GM04504 (cell line): ENCODE data around the gene TADA2A.

Source experiments
- DNase-seq: peaks from one replicate; pipeline ENCODE4 v3.0.0-alpha.2; 2012; ENCODE audit warnings: low read depth

The TADA2A gene

DNA sequence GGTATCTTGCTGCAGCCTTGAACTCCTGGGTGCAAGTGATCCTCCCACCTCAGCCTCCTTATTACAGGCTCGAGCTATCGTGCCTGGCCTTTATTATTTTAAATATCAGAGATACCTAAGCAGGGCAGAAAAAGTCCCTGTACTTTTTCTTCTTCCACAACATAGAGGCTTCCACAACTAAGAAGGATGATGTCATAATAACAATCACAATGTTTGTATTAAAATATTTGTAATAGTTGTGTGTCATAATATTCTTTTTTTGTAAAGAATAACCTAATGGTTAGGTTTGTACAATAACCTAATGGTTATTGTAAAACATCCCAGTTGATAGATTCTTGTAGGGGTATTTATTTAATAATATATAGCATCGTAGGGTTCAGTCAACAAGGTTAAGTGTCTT, 56.4 kb downstream of the TADA2A start:
- DNase-seq: no peak

DNA sequence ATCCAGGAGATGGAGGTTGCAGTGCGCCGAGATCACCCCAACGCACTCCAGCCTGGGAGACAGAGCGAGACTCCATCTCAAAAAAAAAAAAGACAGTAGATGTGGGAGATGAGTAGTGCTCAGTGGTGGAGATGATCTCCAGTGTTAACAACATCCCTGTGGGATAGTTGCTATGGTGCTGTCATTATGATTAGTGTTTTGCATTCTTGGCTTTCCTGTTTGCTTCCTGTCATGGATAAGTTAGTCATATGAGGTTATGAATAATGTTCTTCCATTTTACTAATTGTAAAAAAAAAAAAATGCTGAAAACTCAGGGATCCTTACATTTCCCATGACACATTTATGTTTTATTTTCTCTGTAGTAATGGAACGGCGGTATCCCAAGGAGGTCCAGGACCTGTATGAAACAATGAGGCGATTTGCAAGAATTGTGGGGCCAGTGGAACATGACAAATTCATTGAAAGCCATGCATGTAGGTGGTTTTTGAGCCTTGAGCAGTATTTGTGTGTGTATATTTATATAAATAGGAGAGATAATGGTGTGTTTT, 58.5 kb downstream of the TADA2A start:
- peak; percentile 68 for DNase-seq

DNA sequence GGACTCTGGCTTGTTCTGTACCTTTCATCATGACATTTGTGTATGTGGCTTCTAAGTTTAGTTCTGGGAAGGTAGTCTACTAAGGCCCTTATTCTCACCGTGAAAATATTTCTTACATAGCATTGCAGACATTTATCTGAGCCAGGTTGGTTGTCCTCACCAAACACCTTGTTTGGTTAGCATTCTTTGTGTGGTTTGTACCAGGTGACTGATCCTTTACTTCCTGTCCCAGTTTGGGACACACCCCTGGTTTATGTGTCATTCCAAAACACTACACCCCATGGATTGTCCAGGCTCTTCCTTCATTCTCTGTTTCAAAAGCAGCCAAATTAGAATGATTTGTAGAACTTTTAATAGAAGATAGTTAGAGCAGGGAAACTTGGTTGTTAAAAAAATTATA, 59.8 kb downstream of the TADA2A start:
- no peak for DNase-seq

DNA sequence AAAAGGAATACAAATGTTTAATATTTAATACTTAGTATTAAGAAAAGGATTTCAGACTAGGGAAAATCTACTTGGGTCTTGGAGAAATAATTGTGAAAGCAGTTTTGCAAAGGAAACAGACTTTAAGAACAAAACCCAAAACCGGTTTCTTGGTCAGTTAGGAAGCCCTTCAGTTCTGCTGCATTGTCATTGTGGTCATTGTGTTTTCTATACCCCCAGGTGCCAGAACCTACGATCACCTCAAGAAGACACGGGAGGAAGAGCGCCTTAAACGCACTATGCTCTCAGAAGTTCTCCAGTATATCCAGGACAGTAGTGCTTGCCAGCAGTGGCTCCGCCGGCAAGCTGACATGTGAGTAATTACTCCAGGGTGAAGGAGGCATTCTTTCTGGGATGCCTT, 63.5 kb downstream of the TADA2A start:
- no peak for DNase-seq

DNA sequence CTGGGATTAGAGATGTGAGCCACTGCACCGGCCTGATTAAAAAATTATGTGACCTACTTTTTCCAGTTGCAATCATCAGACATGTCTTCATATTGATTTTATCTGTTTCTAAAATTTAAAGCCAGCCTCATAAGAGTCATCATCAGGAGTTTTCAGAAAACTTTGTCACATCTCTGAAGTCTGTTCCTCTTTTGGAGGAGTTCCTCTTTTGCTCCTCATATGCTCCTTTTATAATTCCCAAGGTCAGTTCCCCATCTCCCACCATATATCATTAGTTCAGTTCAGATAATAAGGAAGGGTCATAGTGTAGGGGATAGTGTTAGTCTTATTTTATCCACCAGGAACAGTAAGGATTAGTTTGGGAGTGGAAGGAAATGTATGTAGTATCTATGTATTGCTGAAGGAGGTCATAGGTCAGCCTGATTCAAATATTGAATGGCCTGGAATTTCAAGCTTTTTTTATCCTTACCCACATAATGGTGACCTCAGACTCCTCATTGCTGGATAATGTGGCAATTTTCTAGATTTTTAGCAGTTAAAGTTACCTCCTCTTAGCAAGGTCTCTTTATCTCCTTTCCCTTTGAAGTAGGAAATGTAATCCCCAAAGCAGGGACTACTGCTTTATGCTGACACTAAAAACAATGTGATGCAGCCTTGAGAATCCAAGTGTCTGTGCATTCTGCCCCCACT, 69.2 kb downstream of the TADA2A start:
- DNase-seq: no peak

DNA sequence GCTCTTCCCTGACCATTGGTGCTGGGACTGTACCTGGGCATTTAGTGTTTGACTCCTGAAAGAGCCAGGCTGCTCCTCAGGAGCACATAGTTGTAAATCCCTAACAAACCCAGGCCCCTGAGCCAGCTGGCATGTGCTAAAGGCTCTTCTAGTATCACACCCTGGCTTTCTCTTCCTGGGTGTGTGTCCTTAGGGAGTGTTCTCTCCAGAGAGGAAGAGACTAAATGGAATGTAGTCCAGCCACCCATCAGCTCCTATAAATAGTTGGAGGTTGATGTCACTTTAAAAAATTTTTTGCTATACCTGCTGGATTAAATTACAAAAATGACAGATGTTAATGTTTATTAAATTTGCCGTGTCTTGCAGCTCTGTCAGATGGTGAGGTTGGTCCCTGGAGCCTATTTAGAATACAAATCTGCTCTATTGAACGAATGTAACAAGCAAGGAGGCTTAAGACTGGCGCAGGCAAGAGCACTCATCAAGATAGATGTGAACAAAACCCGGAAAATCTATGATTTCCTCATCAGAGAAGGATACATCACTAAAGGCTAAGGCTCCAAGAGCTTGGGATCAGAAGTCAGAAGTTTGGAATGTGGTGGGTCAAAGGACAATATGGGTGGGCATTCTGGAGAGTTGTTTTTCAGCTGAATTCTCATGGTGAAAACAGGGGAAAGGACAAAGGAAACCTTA, 69.9 kb downstream of the TADA2A start:
- DNase-seq: no peak

DNA sequence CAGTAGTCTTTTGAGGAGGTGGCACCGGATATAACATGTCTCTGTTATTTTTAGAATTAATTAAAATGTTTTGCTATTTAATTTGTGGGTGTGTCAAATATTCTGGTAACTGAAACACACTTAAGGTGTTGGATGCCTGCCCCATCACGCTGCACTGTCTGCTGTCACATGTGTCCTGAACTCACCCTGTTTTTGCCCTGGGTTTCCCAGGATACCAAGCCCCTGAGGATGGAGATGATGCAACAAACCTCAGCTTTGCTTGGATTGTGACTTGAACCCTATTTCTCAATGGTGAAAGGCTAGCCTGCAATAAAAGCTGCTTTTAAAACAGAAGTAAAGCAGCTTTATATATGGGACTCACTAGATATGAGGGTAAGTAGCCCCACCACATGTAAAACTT, 71.5 kb downstream of the TADA2A start:
- DNase-seq: peak; percentile 87

DNA sequence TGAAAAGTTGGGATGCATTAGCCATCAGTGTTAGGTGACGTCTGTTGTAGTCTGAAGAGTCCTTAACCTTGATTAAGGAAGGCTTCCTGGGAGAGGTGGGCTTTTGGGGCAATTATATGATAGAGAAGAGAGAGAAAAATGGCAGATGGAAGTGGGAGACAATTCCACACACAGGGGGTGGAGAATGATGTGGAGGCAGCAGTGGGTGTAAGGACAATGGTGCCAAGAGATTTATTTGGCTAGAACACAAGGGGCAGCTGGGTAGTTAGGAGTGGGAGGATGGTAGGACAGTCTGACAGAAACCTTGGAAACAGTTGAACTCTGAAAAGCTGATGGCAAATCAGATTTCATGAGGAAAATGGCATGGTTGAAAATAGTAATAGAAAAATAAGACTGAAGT, 72.3 kb downstream of the TADA2A start:
- no peak for DNase-seq

DNA sequence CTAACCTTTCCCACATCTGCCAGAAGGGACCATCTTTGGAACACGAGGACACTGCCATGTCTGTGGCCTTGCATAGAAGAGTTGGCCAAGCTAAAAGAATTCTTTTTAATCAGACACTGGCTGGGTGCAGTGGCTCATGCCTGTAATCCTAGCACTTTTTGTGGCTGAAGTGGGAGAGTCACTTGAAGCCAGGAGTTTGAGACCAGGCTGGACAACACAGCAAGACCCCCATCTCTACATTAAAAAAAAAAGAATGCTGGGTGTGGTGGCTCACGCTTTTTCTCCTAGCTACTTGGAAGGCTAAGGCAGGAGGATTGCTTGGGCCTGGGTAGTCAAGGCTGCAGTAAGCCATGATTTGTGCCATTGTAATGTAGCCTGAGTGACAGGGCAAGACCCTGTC, 73.7 kb downstream of the TADA2A start:
- no peak for DNase-seq

DNA sequence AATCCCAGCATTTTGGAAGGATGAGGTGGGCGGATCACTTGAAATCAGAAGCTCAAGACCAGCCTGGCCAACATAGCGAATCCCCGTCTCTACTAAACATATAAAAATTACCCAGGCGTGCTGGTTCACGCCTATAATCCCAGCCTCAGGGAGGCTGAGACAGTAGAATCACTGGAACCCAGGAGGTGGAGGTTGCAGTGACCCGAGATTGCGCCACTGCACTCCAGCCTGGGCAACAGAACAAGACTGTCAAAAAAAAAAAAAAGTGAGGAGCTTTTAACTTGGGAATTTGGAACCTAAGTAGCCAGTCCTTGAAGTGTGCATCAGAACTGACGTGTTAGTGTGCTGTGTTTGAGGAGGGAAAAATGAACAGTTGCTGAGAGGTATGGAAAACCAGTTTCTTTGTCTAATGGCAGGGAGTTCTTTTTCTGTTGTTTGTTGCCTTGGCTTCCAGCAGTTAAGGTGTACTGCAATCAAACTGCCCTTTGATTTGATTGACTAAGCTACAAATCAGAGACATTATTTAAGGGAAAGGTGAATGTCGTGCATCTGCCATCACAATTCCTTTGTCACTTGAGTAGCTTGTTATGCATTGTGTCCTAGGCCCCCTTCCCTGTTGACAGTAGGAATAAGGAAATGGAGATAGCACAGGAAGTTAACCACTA, 74.4 kb downstream of the TADA2A start:
- DNase-seq: no peak

DNA sequence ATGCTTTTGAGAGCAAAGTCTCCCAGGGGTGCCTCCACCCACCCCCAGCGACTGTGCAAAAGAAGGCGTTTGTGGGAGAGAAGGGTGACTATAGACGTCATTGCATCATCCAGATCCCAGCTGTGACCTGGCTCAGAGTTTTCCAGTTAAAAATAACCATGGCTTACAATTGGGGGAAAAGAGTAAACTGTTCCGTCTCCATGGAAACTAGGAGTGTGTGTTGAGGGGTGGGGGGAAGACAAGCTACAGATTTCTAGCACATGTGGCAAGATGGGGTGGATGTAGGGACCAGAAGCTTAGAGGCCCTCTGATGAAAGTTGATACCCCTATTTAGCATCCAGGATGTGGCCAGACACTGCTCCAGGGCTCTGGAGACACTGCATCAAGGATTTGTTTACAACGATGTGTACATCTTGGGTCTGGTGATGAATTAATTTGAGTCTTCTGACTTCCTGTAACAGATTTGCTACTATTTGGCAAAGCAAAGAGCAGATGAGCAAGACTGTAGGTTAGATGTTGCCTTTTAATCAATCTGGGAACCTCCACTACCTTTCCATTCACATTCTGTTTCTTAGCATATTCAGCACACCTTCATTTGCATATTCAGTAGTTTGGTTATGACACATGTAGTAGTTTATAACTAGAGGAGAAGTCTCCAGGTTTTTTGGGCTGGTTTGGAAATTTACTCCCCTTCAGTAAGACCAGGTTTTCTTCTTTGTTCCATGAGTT, 76.8 kb downstream of the TADA2A start:
- peak; percentile 87 for DNase-seq

DNA sequence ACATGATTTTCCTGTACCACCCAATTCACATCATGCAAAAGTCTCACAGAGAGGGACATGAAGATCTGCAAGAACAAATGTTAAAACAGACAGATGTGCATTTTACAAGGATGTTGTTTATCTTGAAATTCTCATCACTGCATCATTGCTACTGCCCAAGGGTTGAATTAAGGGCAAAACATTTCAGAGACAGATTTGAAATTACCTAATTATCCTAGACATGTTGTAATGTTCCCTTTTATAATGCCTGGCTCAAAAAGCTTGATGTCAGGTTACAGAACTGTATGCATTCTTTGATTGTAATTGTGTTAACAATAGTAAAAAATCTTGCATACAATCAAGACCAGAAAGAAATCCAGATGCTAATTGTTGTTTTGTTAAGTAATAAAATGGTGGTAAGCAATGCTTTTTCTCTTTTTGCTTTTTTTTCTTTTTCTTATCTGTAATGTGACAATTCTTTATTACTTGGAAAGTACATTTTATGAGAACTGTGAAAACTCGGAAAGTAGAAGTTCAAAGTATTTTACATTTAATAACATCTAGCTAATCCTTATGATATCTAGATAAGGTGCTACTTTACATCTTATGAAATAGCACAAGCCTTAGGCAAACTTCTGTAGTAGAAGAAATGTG, 79.4 kb downstream of the TADA2A start:
- no peak for DNase-seq

DNA sequence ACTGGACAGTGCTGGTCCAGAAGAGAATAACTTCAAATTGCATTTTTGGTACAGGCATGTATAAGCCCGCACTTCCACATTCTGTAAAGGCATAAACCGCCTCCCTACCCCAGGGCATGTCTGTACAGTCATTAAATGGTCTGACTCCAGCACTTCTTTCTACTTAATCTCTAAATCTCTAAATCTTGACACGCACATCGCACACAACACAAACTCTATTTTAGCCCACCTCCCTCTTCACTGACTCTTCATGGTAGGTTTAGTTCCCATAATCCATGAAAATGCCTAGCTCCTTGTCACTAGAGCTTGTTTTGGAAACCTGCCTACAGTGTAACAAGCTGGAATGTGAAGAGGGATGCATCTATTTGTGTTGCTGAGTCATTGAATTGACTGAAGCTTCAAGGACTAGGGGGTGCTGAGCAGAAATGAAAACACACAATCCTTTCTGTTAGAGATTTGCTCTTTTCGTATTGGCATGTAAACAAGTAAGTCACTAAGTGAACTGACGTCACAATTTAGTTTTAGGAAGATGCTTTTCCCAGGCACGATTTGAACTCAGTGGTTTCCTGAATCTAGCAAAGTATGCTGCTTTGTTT, 81.4 kb downstream of the TADA2A start:
- DNase-seq: peak; percentile 92

DNA sequence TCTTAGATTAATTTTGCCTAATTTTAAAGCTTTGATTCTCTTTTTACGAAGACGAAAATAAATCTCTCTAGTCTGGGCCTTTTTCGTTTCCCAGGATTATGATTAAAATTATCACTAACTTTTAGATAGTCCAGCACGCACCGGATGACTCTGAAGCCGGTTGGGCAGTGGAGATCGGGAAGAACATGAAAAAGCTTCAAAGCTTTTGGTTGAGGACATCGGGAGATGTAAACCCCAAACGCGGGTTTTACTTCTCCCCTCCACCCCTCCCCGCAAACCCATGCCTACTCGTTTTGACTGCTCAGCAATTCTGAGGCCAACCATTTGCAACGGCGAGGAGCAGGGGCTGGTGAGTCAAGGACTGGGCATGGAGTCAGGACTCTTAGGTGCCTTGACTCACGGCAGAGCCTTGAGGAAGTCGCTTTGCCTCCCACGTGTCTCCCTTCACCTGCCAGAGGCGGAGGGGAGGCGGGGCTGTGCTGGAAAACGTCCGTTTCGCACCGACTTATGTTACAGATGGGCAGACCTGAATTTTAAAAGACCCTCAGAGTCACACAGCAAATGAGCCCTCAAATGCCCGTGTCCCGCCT, 82.0 kb downstream of the TADA2A start:
- peak; percentile 92 for DNase-seq

DNA sequence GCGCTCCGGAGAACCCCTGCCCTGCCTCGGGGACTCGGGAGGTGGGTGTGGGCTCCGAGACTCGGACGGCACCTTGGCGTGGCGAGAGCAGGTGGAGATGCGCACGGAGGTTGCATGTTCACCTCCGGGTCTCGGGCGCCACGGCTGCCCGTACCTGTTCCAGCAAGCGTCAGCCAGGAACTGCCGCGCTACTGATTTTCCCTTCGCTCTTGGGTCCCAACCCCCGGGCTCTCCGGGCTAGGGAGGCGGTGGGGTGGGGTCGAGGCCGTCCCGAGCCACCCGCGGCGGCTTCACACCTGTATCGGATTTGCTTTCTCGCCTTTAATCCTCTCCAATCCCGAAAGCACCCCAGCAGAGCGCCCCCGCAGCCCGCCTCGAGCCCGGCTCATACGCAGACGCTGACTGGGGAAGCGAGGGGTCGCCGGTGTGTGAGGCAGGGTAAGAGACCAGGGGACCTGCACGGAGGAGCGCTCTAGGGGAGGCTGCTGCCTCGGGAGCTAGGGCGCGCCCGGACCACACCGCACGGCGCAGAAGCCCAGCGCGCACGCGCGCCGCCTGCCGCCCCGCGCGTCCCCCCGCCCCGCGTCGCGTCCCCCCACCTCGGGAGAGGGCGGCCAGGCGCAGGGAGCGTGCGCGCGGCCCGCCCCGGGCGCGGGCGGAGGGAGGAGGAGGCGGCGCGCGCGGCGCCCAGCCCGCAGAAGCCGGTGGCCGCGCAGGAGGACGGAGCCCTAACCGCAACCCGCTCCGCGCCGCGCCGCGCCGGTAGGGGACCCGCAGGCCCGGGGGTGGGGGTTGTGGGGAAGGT, 82.7 kb downstream of the TADA2A start, which contains the start of gene DUSP14:
DUSP14 (plus strand) TSS at position 695 of the 805 bp plus-strand sequence. CDS start 22,382 bp downstream, outside the sequence.
- DNase-seq: peak; percentile 73

DNA sequence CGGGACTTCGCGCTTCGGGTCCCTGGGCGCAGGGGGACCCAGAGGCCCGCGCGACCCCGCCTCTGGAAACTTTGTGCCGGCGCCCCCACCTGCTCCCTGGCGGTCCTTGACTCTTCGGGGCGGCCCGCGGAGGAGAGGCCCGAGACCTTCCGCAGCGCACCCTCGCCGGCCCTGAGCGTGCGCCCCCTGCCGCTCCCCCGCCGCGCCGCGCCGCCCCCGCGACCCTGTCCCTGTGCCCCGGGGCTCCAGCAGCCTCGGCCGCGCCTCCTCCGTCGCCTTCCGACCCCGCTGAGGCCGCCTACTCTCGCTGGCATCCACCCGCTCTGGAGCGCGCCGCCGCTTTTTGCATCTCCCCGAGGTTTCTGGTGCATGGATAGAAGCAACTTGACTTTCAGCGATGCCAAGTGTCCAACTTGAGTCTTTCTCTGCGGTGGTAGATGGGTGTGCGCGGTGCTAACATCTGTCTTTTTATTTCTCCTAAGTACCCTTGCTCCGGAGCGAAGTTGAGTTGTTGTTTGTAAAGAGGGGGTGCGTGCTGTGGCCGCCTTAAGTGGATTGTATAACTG, 83.4 kb downstream of the TADA2A start:
- DNase-seq: no peak

DNA sequence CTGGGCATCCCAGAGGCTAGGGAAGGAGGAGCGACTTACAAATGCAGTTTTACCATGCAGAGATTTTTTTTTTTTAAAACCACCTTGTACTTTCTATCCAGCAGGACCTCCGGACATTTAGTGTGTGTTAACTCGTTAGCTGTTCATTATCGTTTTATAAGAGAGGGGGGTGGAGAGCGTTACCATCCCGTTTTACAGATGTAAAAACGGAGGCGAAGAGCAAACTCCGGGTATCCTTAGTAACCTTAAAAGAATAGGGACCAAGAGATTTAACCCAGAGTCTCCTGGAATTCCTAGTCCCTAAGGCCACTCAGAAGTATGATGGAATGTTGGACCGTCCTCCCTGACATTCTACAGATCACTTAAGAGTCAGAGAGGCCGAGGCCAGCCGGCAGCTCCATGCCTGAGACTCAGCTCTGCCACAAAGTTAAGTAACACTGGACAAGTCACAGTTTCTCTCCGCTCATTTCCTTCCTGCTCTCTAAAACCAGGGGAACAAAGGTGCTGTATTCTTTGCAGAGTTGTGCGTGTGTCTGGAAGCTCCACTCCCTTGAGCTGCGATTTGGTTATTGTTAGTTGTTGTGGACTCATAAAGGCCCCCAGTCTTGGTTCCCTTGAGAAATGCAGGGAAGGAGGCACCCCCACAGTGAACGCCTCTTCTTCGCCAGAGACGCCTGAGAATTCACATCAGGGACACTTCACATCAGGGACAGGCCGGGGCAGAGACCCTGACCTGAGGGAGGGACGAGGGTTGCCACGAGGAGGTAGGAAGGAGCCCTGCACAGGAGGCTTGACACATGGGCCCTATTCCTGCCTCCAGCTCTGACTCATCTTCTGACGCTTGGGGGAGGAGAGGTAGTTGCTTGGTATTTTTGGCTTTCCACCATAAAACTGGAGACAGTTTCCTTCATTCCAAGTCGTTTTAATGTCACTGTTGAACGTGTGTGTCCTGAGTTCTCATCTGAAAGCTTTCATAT, 84.2 kb downstream of the TADA2A start:
- peak; percentile 81 for DNase-seq

DNA sequence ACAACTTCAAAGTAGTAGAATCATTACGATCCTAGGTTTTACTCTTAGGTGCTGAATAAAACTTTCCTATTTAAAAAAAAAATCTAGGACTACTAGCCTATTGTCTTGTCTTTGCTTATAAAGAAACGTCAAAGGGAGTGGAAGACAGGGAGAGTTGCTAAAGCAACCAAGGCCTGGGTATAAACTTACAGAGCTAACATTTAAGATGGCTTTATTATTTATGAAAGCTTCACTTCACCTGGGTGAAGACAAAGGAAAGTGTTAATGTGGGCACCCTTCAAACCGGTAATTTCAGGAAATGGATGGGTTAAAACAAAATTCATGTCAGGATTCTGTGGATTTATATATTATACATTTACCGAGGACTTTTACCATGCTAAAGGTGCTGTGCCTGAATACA, 85.5 kb downstream of the TADA2A start:
- DNase-seq: no peak
